ENCODE data around the gene KRTAP4-11.
"Not testable (repeated sequence)": the region's sequence is repeated elsewhere in the genome, so short reads cannot be mapped to it uniquely, and the experiment has no call there.

The KRTAP4-11 gene

DNA sequence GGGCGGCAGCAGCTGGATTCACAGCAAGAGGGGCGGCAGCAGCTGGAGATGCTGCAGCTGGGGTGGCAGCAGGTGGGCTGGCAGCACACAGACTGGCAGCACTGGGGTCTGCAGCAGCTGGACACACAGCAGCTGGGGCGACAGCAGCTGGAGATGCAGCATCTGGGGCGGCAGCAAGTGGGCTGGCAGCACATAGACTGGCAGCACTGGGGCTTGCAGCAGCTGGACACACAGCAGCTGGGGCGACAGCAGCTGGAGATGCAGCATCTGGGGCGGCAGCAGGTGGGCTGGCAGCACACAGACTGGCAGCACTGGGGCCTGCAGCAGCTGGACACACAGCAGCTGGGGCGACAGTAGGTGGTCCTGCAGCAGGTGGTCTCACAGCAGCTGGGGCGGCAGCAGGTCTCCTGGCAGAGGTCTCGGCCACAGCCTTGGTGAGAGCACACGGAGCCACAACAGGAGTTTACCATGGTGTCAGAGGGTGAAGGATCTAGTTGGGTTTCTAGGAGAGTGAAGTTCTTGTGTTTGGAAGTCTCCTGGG, at the start of gene KRTAP4-11:
Gene KRTAP4-11 (minus strand): TSS at position 528 of the 541 bp plus-strand sequence. CDS start 58 bp downstream, at position 470.
- DNase-seq (ENCODE audit: low read depth in 1 of 2, low spot score in 1 of 2) = not testable (repeated sequence)

GRCh38 chr17:41167561-41167960, 49.4 kb upstream of the KRTAP4-11 start:
- no peak for DNase-seq (ENCODE audit: low read depth in 1 of 2, low spot score in 1 of 2)

DNA sequence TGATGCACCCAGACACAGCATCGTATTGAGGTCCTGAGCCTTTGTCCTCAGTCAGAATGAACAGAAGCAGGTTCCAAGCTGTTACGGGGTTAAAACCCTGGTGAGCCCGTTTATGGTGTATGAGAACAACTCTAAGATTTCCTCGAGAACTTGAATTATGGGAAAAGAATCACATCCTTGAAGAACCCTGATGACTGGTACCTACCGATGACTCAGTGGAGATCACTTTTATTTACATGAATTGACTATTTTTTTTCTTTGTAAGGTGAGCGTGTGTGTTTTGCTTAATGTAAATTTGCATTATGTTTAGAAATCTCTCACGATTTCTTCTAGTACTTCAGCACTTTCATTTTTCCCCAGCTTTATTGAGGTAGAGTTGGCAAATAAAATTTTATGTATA, 45.7 kb upstream of the KRTAP4-11 start:
- DNase-seq (ENCODE audit: low read depth in 1 of 2, low spot score in 1 of 2) = no peak

DNA sequence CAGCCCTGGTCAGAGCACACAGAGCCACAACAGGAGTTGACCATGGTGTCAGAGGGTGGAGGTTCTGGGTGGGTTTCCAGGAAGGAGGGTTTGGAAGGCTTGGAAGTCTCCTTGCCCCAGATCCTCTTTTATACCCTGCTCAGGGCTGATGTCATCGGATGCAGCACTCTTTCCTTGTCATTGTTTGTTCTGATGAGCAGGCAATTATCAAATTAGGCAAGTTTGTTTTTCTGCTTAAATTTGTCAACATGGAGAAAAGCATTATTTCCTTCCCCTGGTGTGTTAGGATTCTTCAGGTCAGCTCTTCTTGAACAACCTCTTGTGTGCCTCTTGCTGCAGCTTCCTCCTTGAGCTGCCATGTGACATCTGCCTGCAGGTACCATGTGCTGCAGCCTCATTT, 42.5 kb upstream of the KRTAP4-11 start, which contains the start of gene KRTAP4-4:
Gene KRTAP4-4 (minus strand): TSS at position 101 of the 400 bp plus-strand sequence. CDS start 57 bp downstream, at position 44.
- DNase-seq (ENCODE audit: low read depth in 1 of 2, low spot score in 1 of 2) = no peak

DNA sequence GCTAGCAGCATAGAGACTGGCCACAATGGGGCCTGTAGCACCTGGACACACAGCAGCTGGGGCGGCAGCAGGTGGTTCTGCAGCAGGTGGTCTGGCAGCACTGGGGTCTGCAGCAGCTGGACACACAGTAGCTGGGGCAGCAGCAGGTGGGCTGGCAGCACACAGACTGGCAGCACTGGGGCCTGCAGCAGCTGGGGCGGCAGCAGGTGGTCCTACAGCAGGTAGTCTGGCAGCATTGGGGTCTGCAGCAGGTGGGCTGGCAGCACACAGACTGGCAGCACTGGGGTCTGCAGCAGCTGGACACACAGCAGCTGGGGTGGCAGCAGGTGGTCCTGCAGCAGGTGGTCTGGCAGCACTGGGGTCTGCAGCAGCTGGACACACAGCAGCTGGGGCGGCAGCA, 42.0 kb upstream of the KRTAP4-11 start:
- not testable (repeated sequence) for DNase-seq (ENCODE audit: low read depth in 1 of 2, low spot score in 1 of 2)

DNA sequence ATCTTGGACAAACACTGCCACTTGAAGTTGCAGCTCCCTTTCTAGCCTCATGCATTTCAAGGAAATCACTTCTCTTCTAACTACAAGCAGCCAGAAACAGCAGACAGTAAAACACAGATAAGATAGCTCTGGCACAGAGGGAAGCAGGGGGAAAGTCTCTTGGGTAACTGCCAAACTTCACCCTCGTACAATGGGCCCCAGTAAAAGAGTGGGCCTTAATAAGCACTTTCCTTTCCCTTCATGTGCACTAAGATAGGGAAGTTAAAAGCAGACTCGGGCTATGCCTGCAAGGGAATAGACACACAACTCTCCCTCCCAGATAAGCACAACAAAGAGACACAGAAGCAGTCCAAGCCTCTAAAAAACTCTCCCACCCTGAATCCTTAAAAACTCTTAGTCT, 35.7 kb upstream of the KRTAP4-11 start:
- DNase-seq (ENCODE audit: low read depth in 1 of 2, low spot score in 1 of 2) = no peak

DNA sequence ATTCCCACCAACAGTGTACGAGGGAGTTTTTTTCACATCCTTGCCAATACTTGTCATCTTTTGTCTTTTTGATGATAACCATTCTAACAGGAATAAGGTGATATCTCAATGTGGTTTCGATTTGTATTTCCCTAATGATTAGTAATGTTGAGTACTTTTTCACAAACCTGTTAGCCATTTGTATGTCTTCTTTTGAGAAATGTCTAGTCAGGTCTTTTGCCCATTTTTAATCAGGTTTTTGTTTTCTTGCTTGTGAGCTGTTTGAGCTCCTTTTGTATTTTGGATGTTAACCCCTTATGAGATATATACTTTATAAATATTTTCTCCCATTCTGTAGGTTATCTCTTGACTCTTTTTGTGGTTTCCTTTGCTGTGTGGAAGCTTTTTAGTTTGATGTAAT, 33.4 kb upstream of the KRTAP4-11 start:
- DNase-seq (ENCODE audit: low read depth in 1 of 2, low spot score in 1 of 2) = no peak

- no peak for DNase-seq (ENCODE audit: low read depth in 1 of 2, low spot score in 1 of 2)
These were observed 31.9 kb upstream of the KRTAP4-11 start for GRCh38 chr17:41150026-41150425.

DNA sequence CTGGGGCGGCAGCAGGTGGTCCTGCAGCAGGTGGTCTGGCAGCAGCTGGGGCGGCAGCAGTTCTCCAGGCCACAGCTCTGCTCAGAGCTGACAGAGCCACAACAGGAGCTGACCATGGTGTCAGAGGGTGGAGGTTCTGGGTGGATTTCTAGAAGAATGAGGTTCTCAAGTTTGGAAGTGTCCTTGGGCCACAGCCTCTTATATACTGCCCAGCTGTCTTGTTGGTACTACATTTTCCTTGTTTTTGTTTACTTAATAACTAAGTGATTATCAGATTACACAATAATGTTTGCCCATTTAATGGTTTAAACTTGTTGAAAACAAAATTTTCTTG, 31.4 kb upstream of the KRTAP4-11 start, which contains the start of gene KRTAP4-5:
Gene KRTAP4-5 (minus strand): TSS at position 174 of the 334 bp plus-strand sequence. CDS start 58 bp downstream, at position 116.
- DNase-seq (ENCODE audit: low read depth in 1 of 2, low spot score in 1 of 2) = no peak

- DNase-seq (ENCODE audit: low read depth in 1 of 2, low spot score in 1 of 2) = not testable (repeated sequence)
These were observed 30.9 kb upstream of the KRTAP4-11 start for GRCh38 chr17:41148971-41149651.

DNA sequence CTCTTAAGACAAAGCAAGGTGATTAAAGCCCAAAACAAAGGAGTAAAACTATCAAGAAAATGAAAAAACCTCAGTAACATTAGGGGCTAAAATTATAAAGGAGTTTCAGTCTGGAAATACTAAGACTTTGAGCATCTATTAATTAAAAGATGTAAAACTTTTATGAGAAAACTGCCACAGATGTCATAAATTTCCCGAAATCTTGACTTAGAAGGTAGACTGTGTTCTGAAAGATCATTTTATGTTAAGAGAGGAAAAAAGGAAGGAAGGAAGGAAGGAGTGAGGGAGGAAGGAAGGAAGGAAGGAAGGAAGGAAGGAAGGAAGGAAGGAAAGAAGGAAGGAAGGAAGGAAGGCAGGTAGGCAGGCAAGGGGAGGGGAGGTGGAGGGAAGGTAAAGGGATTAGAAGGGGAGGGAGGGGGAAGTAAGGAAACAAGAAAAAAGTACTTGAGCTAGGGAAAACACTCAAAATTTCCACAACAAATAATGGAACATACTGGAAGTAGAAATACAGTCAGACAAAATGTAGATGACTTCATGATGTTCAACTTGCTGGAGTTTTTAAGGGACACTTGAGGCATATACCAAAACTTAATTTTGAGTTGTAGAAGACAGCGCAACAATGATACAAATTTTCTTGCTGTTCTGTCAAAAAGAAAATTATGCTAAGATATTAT, 29.5 kb upstream of the KRTAP4-11 start:
- DNase-seq (ENCODE audit: low read depth in 1 of 2, low spot score in 1 of 2) = no peak

- DNase-seq (ENCODE audit: low read depth in 1 of 2, low spot score in 1 of 2) = no peak
These were observed 27.1 kb upstream of the KRTAP4-11 start for GRCh38 chr17:41145261-41145660.

DNA sequence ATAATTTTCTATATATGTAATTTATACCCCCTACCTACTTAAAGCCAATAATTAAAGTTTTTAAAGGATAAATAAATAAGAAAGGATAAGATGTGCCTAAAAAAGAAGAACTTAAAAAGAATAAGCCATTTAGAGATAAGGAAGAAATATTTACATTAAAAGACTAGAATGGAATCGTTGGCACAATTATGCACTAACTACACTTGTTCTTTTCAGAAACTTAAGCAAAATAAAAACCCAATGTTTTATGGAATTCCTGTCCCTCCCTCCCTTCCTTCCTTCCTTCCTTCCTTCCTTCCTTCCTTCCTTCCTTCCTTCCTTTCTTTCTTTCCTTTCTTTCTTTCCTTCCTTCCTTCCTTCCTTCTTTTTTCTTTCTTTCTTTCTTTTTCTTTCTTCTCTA, 26.7 kb upstream of the KRTAP4-11 start:
- no peak for DNase-seq (ENCODE audit: low read depth in 1 of 2, low spot score in 1 of 2)

GRCh38 chr17:41141361-41141760, 23.2 kb upstream of the KRTAP4-11 start:
- DNase-seq (ENCODE audit: low read depth in 1 of 2, low spot score in 1 of 2) = no peak

GRCh38 chr17:41140360-41141131, 22.4 kb upstream of the KRTAP4-11 start, which contains the start of gene KRTAP4-6:
Gene KRTAP4-6 (minus strand): TSS chr17:41140544. CDS start chr17:41140487, 57 bp downstream.
- DNase-seq (ENCODE audit: low read depth in 1 of 2, low spot score in 1 of 2) = no peak

- DNase-seq (ENCODE audit: low read depth in 1 of 2, low spot score in 1 of 2) = not testable (repeated sequence)
These were observed 21.7 kb upstream of the KRTAP4-11 start for GRCh38 chr17:41139865-41140264.

- DNase-seq (ENCODE audit: low read depth in 1 of 2, low spot score in 1 of 2) = no peak
These were observed 15.9 kb upstream of the KRTAP4-11 start for GRCh38 chr17:41133880-41134735.

DNA sequence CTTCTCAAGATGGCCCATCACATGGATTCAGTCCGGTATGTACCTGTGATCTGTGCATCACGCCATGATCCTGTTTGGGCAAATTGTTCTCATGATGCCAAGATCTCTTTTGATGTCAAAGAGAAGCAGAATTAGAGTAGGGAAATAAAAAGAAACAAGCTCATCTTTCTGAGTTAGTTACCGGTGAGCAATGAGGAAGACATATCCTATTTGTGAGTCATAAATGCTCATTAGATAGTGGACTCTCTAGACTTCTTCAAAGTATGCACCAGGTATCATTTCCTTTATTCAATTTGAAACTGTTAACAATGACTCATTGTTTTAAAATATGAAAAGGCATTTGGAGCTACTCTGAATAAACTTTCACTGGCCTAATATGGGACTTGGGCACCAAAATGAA, 13.8 kb upstream of the KRTAP4-11 start:
- DNase-seq (ENCODE audit: low read depth in 1 of 2, low spot score in 1 of 2) = no peak

DNA sequence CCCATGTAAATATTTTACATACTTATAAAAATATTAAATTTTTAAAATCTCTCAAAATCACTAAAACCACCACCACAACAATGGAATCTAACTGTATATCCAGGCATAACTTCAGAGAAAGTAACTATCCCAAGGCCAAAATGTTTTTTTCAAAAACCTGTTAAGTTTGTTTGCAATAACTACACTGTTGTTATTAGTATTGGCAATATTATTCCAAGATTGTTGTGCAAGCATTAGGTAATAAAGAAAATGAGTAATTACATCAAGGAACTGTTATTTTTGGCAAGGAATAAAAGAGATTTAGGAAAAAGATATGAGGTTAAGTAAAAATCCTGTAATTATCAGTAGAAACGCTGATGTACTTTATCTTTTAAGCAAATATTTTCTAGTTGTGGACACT, 9.2 kb upstream of the KRTAP4-11 start:
- DNase-seq (ENCODE audit: low read depth in 1 of 2, low spot score in 1 of 2) = no peak

DNA sequence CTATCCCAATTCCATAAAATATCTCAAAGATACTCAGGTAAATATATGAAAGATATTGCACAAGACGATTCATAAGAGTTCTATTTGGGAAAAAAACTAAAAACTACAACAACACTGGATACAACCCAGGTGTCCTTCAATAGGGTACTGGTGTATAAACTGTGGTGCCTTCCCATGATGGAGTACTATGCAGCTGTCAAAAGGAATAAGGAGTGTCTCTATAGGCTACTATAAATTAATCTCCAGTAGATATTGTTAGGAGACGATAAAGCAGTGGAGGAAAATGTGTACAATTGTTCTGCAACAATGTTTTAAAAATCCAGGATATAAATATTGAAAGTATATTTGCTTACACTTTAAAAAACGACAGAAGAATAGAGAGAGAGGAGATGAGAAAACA, 8.2 kb upstream of the KRTAP4-11 start:
- DNase-seq (ENCODE audit: low read depth in 1 of 2, low spot score in 1 of 2) = no peak
